Measurements from ENCODE around the gene RNF145.

RNF145 gene

GRCh38 chr5:159217236-159217635, 7.9 kb upstream of the RNF145 start:
- DNase-seq: no peak

- no peak for DNase-seq
Observed at GRCh38 chr5:159216454-159216853, 7.1 kb upstream of the RNF145 start.

DNA sequence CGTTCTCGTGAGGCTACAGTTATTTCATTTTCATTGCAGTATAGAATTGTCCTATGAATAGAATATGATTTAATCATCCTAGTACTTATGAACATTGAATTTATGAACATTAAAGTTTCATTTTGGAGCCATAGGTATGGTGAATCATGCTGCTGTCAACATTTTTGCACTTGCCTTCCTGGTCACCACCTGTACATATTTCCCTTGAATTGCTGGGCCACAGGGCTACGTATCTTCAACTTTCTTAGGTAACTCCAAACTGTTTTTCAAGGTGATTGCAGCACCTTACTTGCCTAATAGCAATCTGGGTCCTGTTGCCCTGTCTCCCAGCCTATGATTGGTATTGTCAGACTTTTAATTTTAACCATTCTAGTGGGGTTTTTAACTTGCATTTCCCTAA, 6.5 kb upstream of the RNF145 start:
- no peak for DNase-seq

GRCh38 chr5:159214486-159215271, 5.3 kb upstream of the RNF145 start:
- DNase-seq: no peak

DNA sequence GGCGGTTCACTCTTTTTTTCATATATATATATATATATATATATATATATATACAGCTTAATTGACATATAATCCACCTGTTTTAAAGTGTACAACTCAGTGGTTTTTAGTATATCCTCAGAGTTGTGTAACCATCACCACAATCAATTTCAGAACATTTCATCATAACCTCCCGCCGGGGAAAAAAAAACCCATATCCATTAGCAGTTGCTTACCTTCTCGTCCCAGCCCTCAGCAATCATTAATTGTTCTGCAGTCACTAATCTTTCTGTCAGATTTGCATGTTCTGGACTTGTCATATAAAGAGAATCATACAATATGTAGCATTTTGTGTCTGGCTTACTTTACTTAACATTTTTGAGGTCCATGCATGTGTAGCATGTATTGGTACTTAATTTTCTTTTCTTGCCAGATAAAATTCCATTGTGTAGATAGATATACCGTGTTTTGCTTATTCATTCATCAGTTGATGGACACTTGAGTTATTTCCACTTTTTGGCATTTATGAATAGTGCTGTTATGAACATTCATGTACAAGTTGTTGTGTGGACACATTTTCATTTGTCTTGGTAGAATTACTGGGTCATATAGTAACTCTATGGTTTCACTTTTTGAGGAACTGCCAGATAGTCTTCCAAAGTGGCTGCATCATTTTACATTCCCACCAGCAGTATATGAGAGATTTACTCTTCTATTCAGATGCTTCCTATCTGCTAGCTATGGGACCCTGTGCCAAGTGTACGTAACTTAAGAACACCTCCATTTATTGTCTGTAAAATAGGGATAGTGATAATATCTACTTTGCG, 3.5 kb upstream of the RNF145 start:
- DNase-seq: no peak

DNA sequence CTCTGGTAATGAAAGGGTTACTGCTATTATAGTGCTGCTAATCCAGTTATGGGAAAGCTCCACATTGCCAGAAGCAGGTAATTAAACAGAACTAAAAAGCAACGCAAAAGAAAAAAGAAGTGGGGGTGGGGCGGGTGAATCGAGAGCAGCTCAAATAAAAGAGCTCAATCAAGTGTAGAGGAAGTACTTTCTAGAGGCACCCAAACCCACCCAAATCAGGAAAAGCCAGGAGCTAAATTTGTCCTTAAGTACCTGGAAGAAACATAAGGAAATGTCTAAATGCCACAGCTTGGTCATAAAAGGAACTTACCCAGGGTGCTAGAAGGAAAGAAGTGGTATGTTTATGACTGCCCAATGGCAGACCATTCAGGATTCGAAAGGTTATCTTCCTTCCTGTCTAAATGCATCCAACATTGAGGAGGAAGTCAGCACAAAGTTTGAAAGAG, 2.4 kb upstream of the RNF145 start:
- no peak for DNase-seq

GRCh38 chr5:159210846-159211245, 1.5 kb upstream of the RNF145 start:
- no peak for DNase-seq

- DNase-seq: no peak
Observed at GRCh38 chr5:159210210-159210661, 883 bp upstream of the RNF145 start.

DNA sequence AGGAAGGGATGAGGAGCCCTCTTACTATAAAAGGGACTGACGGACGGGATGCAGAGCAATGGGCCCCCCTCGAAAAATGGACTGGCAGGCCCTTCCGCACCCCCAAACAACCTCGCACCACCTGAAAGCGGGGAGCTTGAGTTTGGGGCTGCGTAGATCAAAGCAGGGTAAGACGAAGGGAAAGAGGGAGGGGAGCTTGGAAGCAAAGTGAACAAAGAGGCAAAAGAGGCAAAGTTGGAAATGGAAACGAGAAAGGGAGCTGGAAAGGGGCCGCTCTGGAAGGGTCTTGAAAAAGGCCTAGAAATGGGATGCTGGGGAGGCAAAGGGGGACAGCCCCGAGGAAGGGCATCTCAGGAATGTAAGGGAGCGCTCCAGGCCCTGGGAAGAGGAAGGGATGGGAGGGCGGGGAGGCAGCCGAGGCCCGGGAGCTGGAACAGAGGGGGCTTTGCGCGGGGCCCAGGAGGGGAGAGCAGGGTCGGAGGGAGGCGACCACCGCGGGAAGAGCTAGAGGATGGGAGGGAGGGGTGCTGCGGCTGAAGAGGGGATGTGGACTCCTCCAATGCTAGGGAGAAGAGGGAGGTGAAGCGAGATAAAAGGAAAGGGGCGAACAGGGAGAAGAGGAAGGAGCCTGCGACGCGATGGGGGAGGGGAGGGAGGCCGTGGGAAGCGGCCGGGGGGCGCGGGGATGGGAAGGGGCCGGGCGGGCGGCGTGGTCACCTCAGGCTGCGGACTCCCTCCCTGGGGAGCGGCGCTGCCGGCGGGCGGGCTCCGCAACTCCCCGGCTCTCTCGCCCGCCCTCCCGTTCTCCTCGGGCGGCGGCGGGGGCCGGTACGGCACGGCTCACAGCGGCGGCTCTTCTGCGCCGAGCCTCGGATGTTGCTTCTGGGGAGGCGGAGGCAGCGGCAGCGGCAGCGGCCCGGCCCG, 577 bp downstream of the RNF145 start:
- no peak for DNase-seq

DNA sequence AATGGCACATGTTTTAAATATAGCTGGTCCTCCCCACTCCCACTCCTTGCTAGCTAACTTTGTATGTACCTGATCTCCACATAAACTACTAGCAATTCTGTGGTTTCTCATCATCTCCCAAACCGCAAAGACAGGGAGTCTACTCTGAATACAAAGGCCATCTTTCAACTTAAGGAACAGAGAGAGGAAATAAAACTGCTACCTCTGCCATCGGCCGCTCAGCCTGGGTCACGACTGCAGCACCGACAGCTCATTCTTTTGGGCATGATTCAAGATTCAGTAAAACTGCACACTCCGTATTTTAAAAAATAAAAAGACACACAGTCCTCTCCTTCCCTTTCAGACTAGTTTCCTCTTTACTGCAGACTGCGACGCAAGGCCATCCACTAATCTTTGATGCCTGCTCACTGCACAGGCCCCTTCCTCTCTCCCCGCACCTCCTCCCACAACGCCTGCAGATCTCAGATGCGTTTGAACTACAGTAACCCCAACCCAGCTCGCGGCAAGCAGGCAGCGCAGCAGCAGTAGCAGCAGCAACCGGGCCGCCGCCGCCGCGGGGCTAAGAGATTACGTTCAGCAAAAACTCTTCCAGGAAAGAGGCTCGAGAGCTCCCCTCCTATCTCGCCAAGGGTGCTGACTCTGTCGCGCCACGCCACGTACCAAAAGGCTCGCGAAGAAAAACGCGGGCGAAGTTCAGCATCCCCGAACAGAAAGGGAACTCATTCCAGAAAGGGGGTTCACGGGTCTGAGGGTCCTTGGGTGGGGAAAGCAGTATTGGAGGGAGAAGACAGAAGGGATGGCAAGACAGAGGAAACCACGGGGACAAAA, 1.5 kb downstream of the RNF145 start:
- peak; percentile 81 for DNase-seq

- no peak for DNase-seq
Observed at GRCh38 chr5:159207222-159207685, 2.1 kb downstream of the RNF145 start.

- DNase-seq: no peak
Observed at GRCh38 chr5:159206818-159207217, 2.5 kb downstream of the RNF145 start.

DNA sequence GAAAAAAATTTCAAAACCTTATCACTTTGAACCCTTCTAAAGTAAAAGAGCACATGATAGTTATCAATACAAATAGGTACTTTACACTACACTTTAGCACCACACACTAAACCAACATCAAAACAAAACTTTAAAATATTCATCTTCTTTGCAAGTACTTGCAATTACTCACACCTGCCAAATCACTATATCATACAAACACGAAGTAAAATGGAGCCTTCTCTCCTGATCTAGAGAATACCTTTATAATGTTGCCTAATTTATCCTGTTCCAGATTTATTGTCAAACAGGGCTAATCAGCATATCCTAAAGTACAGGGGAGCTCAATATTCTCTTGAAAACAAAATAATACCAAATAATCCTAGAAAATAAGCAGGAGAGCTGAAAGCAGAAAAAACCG, 3.0 kb downstream of the RNF145 start:
- DNase-seq: no peak

- no peak for DNase-seq
Observed at GRCh38 chr5:159203351-159203750, 6.0 kb downstream of the RNF145 start.

- DNase-seq: no peak
Observed at GRCh38 chr5:159202151-159202550, 7.2 kb downstream of the RNF145 start.

DNA sequence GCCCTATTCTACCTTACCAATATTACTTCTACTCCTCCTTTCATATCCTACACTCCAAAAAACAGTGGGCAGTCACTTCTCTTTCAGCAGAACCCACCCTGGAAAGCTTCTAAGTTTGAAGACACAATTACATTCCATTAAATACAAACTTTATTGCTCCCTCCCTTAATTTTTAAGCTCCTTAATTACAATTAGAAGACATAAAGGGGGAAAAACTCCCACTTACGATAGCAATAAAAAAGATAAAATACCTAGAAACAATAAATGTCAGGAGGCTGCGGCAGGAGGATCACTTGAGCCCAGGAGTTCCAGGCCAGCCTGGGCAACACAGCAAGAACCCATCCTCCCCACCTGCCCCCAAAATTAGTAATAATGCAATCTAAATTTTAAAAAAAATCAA, 9.6 kb downstream of the RNF145 start:
- no peak for DNase-seq

GRCh38 chr5:159199225-159199624, 10.1 kb downstream of the RNF145 start:
- DNase-seq: no peak

- no peak for DNase-seq
Observed at GRCh38 chr5:159198063-159199036, 11.0 kb downstream of the RNF145 start.

- no peak for DNase-seq
Observed at GRCh38 chr5:159195775-159196174, 13.6 kb downstream of the RNF145 start.

GRCh38 chr5:159190170-159190569, 19.2 kb downstream of the RNF145 start:
- no peak for DNase-seq

DNA sequence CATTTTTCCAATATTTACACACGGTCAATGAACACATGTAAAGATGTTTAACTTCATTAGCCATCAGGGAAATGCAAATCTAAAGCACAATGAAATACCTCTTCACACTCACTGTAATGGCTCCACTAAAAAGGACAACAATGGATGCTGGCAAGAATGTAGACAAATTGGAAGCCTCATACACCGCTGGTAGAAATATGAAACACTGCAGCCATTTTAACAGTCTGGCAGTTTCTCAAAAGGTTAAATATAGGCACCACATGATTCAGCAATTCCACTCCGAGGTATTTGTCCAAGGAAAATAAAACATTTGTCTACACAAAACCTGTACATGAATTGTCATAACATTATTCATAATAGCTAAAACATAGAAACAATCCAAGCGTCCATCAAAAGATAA, 20.0 kb downstream of the RNF145 start:
- no peak for DNase-seq

All from activated naive CD4-positive, alpha-beta T cell treated with Interleukin-2 at 50 U/mL for 16 hours (primary cell).